ENCODE data around the gene CTNND2. TPM values are rescaled to one million over a fixed set of nuclear protein-coding genes. Genes with fewer than 3 reads are reported as not detected.

The CTNND2 gene
- total RNA-seq, 1 experiment from 2014 or later: not detected

- no peak for DNase-seq (ENCODE audit: low spot score)
Measured at GRCh38 chr5:11596185-11596584, 308.1 kb downstream of the CTNND2 start.

DNA sequence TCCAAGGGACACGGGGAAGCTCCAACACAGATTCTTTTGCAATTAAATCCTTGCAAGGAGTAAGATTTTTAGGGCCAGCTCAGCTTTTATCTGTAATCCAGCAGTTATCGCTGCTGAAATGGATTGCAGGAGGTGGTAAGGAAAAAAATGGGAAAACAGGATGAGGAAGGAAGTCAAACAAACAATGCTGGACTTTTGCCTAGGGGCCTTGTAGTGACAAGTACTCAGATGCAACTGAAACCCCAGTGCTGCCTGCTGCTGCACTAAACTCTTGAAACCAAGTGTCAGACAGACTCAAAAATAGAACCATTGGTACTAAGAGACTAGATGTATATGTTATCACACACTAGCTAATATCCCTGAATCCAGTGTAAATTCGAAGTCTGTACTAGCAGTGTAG is 309.2 kb downstream of the CTNND2 start:
- DNase-seq (ENCODE audit: low spot score): no peak

DNA sequence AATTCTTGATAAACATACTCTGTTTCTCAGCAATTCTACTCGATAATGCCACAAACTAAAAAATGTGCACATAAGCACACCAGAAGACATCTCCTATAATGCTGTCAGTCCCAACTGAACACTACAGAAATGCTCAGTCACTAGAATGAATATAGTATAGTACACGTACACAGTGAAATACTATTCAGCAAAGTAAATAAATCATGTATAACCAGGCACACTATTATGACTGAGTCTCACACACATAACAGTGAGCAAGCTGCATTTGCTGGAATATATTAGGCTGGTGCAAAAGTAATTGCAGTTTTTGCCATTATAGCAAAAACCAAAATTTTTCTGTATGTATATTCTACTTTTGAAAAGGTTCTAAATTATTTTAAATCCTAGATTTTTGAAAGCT is 310.2 kb downstream of the CTNND2 start:
- no peak for DNase-seq (ENCODE audit: low spot score)

DNA sequence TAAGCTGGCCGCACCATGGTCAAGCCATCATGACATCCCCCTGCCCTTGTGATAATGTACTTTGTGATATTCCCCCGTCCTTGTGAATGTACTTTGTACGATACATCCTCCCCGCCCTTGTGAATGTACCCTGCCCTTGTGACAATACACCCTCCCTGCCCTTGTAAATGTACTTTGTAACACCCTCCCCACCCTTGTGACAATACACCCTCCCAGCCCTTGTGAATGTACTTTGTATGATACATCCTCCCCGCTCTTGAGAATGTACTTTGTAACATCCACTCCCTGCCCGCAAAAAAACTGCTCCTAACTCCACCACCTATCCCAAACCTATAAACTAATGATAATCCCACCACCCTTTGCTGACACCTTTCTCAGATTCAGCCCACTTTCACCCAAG is 313.8 kb downstream of the CTNND2 start:
- no peak for DNase-seq (ENCODE audit: low spot score)

DNA sequence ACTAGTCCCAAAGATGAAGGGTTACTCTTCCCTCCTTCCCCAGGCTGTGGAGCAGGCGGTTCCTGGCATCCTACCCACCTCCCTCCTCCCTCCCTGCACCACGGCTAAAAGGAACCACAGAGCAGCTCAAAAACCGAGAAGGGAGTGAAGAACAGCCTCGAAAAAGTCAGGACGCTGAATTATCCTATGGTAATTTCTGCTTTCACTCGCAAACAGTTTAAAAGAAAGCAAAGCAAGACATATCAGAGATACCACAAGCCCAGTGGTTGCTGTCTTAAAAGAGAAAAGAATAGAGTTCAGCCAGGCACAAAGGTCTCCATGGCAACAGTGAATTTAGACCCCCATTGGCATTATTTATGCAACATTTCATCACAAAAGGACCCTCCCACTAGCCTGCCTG is 315.4 kb downstream of the CTNND2 start:
- DNase-seq (ENCODE audit: low spot score): no peak

- DNase-seq (ENCODE audit: low spot score): peak; percentile 59
Measured at GRCh38 chr5:11584017-11584416, 320.2 kb downstream of the CTNND2 start.

- DNase-seq (ENCODE audit: low spot score): no peak
Measured at GRCh38 chr5:11579351-11579750, 324.9 kb downstream of the CTNND2 start.

GRCh38 chr5:11574787-11575186 is 329.5 kb downstream of the CTNND2 start:
- no peak for DNase-seq (ENCODE audit: low spot score)

- DNase-seq (ENCODE audit: low spot score): no peak
Measured at GRCh38 chr5:11573140-11573992, 330.9 kb downstream of the CTNND2 start.

DNA sequence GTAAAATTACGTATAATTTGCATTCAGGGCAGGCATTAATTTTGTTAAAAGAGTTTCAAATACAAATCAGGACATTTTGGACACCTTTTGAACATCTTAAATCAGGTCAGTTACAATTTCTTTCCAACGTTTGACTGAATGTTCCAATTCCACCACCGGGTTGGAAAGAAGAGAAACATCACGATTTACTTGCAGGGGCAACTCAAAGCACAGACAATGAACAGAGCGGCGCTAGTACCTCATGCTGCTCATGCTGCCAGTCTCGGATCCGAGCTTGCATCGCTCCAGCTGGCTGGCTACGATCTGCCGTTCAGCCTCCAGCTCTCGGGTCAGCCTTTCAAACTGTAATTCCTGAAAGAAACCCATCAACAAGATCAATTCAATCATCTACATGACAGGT is 339.5 kb downstream of the CTNND2 start:
- no peak for DNase-seq (ENCODE audit: low spot score)

GRCh38 chr5:11563822-11564221 is 340.4 kb downstream of the CTNND2 start:
- no peak for DNase-seq (ENCODE audit: low spot score)

DNA sequence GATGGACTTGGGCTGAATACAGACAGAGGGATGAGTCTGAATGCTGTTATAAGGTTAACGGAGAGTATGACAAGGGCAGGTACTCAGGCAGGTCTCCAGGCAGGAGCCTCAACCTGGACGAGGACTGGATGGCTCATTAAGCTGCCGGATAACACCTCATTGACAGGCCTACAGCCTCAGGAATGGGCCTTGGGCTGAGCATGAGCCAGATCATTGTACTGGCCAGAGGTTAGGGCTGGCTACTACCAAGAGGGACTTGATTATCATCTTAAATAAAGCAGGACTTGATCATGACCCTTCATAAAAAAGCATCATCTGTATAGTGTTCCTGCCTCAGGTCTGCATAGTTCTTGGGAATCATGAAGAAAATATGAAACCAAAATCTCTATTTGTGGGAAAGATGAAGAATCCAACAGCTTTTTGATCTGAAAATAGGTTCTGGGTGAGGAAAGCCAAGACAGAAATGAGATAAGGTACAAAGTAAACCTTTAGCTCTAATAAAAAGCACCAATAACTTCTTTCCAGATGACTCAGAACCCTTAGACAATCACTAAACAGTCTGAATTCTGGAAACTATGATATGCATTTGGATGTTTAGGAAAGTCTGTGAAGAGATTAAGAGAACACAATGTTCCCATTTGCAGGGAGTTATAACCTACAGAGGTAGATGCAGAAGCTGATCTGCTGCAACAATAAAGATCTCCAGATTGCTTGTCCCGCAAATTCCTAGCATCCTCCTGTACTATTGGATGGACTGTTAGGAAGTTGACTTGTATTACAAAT is 343.1 kb downstream of the CTNND2 start:
- no peak for DNase-seq (ENCODE audit: low spot score)

GRCh38 chr5:11557063-11557462 is 347.2 kb downstream of the CTNND2 start:
- DNase-seq (ENCODE audit: low spot score): no peak

DNA sequence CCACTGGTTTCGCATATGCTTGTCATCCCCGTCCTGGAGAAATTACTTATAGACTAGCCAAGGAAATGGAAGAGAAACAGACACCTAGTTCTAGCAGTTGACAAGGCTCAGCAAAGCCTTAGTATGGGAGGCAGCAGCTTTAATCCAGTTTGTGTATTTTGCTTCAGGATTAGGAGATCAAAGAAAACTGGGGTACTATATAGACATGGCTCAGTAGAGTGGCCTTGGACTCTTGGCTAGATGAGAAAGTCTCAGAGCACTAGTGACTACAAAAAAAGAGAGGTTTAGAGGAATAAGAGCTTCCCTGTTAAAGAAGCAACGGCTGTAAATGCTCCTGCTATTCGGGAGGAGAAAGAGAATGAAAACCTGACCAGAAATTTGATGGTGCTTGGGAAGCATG is 349.1 kb downstream of the CTNND2 start:
- no peak for DNase-seq (ENCODE audit: low spot score)

DNA sequence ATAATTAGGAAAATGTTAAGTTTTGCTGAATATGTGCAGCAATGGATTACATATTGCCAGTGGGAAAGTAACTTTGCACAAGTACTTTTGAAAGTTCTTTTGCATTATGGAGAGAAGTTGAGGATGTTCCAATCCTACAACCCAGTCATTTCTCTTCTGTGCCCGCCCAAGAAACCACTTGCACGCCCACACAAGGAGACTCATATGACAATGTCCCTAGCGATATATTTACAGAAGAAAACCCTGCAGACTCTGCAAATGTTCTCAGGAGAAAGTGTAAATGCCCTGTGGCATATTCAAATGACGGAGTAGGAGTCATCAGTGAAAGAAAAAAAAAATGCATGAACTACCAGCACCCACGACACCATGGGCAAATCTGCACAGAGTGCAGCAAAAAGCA is 356.5 kb downstream of the CTNND2 start:
- no peak for DNase-seq (ENCODE audit: low spot score)

GRCh38 chr5:11547140-11547539 is 357.1 kb downstream of the CTNND2 start:
- DNase-seq (ENCODE audit: low spot score): no peak

DNA sequence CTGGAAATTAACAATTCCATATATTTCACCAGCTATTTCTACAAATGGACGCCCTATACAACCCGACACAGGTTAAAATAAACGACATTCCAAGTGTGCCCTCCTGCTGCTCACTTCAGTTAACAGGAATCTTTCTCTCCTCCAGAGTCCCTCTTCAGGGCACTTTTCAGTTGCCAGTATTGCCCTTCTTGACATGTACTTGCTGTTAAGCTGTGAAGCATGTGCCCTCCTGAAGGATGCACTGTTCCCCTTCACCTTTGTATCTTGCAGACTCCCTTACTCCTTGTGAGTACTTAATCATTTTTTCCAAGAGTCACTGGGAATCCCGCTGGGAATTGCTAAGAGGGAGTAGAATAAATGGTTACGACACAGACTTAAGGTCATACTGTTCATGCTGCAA is 364.1 kb downstream of the CTNND2 start:
- DNase-seq (ENCODE audit: low spot score): no peak

DNA sequence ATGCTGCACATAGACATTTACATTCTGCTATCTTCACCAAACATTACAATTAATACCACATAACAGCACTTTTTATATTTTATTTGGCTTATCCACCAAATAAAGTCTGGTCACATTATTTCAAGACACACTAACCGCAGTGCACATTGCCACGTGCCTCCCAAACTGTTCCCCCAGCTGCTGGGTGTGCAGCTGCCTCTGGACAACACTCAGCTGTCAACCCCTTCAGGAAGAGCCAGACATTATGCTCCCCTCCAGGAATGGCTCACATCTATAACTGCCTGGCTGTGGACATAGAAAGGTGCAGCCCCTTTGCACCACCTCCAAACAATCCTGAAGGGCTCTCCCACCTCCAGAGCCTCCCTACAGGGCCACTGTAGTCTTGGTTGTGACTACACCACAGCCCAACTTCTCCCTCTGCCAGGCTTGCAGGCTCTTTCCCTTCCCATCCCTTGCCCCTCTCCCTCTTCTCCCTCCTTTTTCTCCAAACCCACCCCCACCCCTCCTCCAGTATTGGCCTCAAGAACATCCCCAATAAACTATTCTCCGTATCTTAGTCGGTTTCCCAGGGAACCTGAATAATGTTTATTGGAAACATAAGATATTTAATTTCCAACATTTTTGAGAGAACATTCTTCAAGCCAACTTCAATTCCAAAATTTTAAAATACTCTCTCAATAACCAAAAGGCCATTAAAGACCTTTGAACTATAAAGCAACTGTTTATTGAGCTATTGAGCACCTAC is 372.3 kb downstream of the CTNND2 start:
- no peak for DNase-seq (ENCODE audit: low spot score)

- no peak for DNase-seq (ENCODE audit: low spot score)
Measured at GRCh38 chr5:11528720-11529119, 375.5 kb downstream of the CTNND2 start.

DNA sequence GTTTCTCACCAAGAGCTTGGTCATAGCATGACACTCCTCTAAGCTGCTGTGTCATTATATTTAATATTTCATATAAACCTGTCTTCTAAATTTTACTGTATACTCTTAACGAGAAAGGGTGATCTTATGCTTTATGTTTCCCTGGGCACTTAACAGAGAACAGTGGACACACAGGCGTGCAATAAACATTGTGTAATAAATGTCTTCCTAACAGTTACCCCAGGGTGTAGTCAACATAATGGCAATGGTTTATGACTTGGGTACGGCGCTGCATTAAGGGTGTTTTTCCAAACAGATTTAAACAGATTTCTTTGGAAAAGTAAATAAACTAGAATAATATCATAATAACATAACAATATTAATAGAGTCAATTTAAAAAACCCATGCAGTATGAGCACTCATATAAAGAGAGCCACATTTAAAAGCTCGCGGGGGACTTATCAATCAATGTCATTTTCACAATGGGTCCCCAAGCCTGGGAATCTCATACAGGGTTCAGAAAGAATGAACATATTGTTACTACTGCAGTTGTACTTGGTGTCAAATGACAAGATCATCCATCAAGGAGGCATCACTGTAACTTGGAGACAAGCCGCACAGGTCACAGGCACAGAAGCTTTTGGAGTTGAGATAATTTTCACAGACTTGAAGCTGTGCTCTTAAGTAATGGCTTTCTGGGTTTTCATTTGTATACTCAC is 376.4 kb downstream of the CTNND2 start:
- DNase-seq (ENCODE audit: low spot score): no peak

GRCh38 chr5:11525020-11525419 is 379.2 kb downstream of the CTNND2 start:
- DNase-seq (ENCODE audit: low spot score): no peak

DNA sequence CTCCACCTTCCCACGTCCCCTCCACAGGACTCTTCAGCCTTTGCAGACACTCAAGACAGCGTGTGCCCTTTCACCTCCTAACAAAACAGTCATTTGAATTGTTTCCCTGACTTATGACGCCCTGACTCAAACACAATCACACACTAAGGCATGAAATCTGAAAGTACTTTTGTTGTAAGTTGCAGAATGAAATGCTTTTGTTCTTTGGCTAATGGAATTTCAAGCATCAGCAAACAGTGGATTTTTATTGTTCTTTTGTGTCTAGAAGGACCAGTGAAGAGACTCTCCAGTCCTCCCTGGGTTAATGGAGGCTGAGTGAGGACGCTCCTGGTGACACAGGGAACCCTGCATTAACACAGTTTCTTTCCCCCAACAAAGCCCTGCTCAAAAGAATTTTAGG is 380.1 kb downstream of the CTNND2 start:
- DNase-seq (ENCODE audit: low spot score): no peak
